ENCODE data around the gene PARM1. TPM values are rescaled to one million over a fixed set of nuclear protein-coding genes. Genes with fewer than 3 reads are reported as not detected.

The PARM1 gene
- total RNA-seq, 1 donor from 2014 or later, result 78.0 TPM

DNA sequence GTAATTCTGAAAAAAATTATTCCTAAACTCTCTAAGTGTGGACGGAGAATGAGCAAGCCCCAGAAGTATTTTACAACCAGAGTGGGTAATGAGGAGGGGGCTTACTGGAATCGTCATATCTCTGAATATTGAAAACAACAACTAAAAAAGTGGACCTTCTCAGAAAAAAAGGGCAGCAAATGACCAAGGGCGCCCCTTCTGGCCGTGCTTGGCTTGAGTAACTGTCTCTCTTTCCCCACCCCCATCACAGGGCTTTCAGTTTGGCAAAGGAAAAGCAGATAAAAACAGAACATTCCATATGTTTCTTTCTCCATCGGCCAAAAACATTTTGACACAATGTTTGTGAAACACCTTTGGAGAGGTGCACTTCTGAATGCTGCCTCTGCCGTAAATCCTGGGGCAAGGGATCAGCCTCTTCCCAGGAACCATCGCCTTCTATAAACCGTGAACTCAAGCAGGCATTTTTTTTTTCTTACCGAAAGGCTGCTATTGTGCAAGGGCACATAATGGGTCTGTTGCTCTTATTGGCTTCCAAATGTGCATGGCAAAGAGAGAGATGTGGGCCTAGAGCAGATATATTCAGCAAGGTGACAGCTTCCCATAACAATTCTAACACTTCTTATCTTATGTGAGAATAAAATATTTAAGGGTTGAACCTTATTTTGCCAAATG, 115.4 kb downstream of the PARM1 start:
- intact Hi-C loops (cut with DNase I), result no loop called here
- H3K27ac ChIP-seq, result no peak overlapping the region
- no peak overlapping the region for H3K4me3 ChIP-seq
- DNase-seq, result no peak
- no peaks in the 10 kb centered on the region for H3K36me3 ChIP-seq
- no peaks in the 10 kb centered on the region for H3K4me1 ChIP-seq
- H3K9me3 ChIP-seq, result no peaks in the 10 kb centered on the region
- TF ChIP-seq, protein P1, sequence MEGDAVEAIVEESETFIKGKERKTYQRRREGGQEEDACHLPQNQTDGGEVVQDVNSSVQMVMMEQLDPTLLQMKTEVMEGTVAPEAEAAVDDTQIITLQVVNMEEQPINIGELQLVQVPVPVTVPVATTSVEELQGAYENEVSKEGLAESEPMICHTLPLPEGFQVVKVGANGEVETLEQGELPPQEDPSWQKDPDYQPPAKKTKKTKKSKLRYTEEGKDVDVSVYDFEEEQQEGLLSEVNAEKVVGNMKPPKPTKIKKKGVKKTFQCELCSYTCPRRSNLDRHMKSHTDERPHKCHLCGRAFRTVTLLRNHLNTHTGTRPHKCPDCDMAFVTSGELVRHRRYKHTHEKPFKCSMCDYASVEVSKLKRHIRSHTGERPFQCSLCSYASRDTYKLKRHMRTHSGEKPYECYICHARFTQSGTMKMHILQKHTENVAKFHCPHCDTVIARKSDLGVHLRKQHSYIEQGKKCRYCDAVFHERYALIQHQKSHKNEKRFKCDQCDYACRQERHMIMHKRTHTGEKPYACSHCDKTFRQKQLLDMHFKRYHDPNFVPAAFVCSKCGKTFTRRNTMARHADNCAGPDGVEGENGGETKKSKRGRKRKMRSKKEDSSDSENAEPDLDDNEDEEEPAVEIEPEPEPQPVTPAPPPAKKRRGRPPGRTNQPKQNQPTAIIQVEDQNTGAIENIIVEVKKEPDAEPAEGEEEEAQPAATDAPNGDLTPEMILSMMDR (IDR thresholded peaks at IDR 0.05), result no peak
- no peaks in the 10 kb centered on the region for H3K27me3 ChIP-seq
- no peak for ATAC-seq

DNA sequence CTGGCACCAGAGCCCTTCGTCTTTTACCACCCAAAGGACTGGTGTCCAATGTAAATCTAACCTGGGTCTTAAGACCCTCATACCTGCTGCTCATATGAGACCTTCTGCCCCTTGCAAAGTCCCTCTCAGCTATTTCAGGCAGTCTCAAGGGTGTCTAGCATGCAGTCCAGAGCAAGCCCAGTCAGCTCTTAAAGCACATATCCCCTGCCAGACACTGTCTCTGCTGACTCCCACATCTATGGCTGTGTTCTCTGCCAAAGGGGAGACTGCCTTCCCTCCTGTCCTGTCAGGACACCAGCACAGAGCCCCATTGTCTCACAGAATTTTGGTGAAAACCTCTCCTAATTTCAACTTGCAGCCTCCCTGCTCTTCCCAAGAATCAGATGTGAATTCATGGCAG, 118.5 kb downstream of the PARM1 start:
- no peak overlapping the region for H3K4me3 ChIP-seq
- intact Hi-C loops (cut with DNase I), result no loop called here
- no peaks in the 10 kb centered on the region for H3K27me3 ChIP-seq
- H3K9me3 ChIP-seq, result no peaks in the 10 kb centered on the region
- ATAC-seq (no peak), DNase-seq (no peak)
- H3K4me1 ChIP-seq, result no peaks in the 10 kb centered on the region
- H3K27ac ChIP-seq, result no peak overlapping the region
- TF ChIP-seq, protein P1 (IDR thresholded peaks at IDR 0.05), result no peak
- H3K36me3 ChIP-seq, result no peaks in the 10 kb centered on the region

DNA sequence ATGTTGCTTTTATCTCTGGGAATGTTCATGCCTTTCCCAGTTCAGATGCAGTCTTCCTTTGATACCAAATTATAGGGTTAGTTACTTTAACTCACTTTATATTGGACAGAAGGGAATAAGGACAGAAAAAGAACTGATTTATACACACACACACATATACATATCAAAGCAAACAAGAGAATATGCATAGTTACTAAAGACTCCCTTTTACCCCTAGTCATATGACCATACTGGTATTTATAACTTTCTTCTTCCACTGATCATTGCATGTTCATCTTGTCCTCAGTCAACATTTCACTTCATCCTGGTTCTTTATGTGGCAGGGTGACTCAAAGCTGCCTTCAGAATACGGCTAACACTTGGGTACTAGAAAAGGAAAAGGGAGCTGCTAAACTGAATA, 120.4 kb downstream of the PARM1 start:
- Histone ChIP-seq H3K27me3 (no peaks in the 10 kb centered on the region), H3K4me3 (no peak overlapping the region), H3K9me3 (no peaks in the 10 kb centered on the region), H3K36me3 (no peaks in the 10 kb centered on the region), H3K27ac (no peak overlapping the region), H3K4me1 (no peaks in the 10 kb centered on the region)
- no peak for ATAC-seq
- TF ChIP-seq, protein P1 (IDR thresholded peaks at IDR 0.05), result no peak
- no peak for DNase-seq
- intact Hi-C loops (cut with DNase I), result no loop called here

DNA sequence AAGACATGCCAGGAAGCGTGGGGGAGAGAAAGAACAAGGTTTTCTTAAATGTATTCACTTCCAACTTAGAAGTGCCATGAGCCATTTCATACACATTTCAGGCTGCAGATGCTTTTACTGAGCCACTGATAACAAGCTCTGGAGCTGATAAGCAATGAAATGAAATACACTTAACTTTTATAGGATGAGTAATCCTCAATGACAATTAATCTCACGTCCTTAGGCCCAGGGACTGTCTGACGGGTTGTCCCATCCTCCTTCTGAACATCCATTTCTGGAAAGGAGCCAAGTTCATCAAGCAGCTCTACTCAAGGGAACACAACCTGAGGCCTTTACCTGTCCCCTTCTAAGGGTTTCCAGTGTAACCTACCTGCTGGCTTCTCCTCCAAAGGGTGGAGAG, 121.2 kb downstream of the PARM1 start:
- Histone ChIP-seq H3K4me3 (no peak overlapping the region), H3K4me1 (no peaks in the 10 kb centered on the region), H3K9me3 (no peaks in the 10 kb centered on the region), H3K27me3 (no peaks in the 10 kb centered on the region), H3K36me3 (no peaks in the 10 kb centered on the region), H3K27ac (no peak overlapping the region)
- DNase-seq (no peak), ATAC-seq (no peak)
- intact Hi-C loops (cut with DNase I), result no loop called here
- TF ChIP-seq, protein P1 (IDR thresholded peaks at IDR 0.05), result no peak

DNA sequence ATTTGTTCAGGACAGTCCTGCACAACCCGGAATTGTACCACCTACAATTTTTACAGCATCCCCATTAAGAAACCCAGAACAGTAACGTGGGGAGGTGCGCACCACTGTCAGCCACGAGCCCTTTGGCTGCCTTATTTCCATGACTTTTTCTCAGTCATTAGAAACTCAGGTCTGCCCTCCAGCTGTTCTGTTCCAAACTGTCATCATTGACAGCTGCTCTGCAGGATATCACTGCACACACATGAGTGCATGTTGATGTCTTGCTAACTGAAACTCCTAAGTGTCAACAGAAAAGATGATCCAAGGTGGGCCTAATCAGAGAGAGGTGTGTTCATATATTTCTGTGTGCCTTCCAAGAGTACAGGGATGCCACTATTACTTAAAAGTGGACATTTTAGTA, 123.4 kb downstream of the PARM1 start:
- Histone ChIP-seq H3K9me3 (no peaks in the 10 kb centered on the region), H3K27me3 (no peaks in the 10 kb centered on the region), H3K27ac (no peak overlapping the region), H3K36me3 (no peaks in the 10 kb centered on the region), H3K4me1 (no peaks in the 10 kb centered on the region), H3K4me3 (no peak overlapping the region)
- TF ChIP-seq, protein P1 (IDR thresholded peaks at IDR 0.05), result no peak
- ATAC-seq (no peak), DNase-seq (no peak)
- intact Hi-C loops (cut with DNase I), result no loop called here

DNA sequence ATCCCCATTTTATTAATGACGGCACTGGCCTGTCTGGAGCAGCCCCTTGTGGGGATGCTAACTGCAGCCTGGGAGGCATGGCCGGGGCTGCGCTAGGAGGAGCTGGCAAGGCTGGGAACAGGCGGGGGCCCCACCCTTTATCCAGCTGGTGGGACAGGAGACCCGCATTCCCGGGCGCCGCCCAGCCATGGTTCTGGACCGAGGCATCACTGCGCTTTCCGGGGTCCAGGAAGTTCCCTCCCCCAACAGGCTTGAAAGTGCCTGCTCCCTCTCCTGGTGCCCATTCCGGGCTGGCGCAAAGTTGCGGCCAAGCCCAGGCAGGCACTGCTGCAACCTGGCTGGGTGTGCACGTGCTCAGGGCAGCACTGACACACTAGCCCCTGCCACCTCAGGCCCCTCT, 124.5 kb downstream of the PARM1 start:
- H3K27me3 ChIP-seq, result no peaks in the 10 kb centered on the region
- no peaks in the 10 kb centered on the region for H3K4me1 ChIP-seq
- no peaks in the 10 kb centered on the region for H3K36me3 ChIP-seq
- H3K27ac ChIP-seq, result no peak overlapping the region
- H3K9me3 ChIP-seq, result no peaks in the 10 kb centered on the region
- no peak for ATAC-seq
- TF ChIP-seq, protein P1 (IDR thresholded peaks at IDR 0.05), result no peak
- intact Hi-C loops (cut with DNase I), result no loop called here
- no peak for DNase-seq
- no peak overlapping the region for H3K4me3 ChIP-seq
